Activated naive CD8-positive, alpha-beta T cell treated with anti-CD3 and anti-CD28 coated beads, Interleukin-2, amount 10 ng/mL, durations not matched to agents 7 days and 5 days (primary cell): Measurements from ENCODE around the gene PRDX2. TPM values are rescaled to one million over a fixed set of nuclear protein-coding genes. Genes with fewer than 3 reads are reported as not detected.
A peak's percentile ranks its signal among the peaks of the same experiment; 100 is the strongest.

Experiments
- ATAC-seq: fragments of 150-1000 bp; cut with Tn5 transposase; one replicate; pipeline ENCODE4 v1.10.0; 2021; ENCODE audit warnings: low read depth, moderate library complexity
- POLR2A ChIA-PET: fragments of 350-600 bp; sonication (Branson Sonifier 250); formaldehyde crosslinking; loops from one replicate; lab custom pipeline; 2021; ENCODE audit warnings: antibody characterized with exemption; lab: Charles Lee
- DNase-seq: peaks from one replicate; pipeline ENCODE4 v3.0.0; 2021
- H3K27ac Mint-ChIP-seq: one replicate; pipeline ENCODE4 v1.8.0; 2022; ENCODE audit warnings: mild to moderate bottlenecking, mixed read lengths
- H3K27me3 Mint-ChIP-seq: one replicate; pipeline ENCODE4 v1.8.0; 2022; ENCODE audit warnings: mild to moderate bottlenecking, moderate library complexity, mixed read lengths
- H3K36me3 Mint-ChIP-seq: one replicate; pipeline ENCODE4 v1.8.0; 2021; ENCODE audit warnings: mild to moderate bottlenecking, mixed read lengths
- H3K4me1 Mint-ChIP-seq: one replicate; pipeline ENCODE4 v1.8.0; 2021; ENCODE audit warnings: mixed read lengths
- H3K4me3 Mint-ChIP-seq: one replicate; pipeline ENCODE4 v1.8.0; 2022; ENCODE audit warnings: mild to moderate bottlenecking, moderate library complexity, mixed read lengths
- H3K9me3 Mint-ChIP-seq: one replicate; pipeline ENCODE4 v1.8.0; 2021; ENCODE audit warnings: mixed read lengths
- total RNA-seq, 2 experiments: library from RNA; stranded (reverse); gene quantifications; one replicate each; pipeline ENCODE4 v1.2.3, GENCODE V29; 2021

Gene PRDX2
- total RNA-seq, 2 experiments from 2014 or later, result 170 to 181 TPM

GRCh38 chr19:12788042-12788681 lies 13.4 kb downstream of the PRDX2 start:
- H3K27me3 Mint-ChIP-seq, result no peaks in the 10 kb centered on the region
- ATAC-seq (no peak), DNase-seq (no peak)
- no peaks in the 10 kb centered on the region for H3K9me3 Mint-ChIP-seq
- no peak overlapping the region for H3K4me3 Mint-ChIP-seq
- H3K36me3 Mint-ChIP-seq, result no peaks in the 10 kb centered on the region
- POLR2A ChIA-PET, result interaction anchor here (3.4 kb wide), 1 partner anchor 10 kb away, joined by 31 read pairs; no protein-coding TSS in a partner anchor
- peaks cover 23% of the 10 kb centered on the region for H3K4me1 Mint-ChIP-seq
- H3K27ac Mint-ChIP-seq, result peak overlapping the region; percentile 50

DNA sequence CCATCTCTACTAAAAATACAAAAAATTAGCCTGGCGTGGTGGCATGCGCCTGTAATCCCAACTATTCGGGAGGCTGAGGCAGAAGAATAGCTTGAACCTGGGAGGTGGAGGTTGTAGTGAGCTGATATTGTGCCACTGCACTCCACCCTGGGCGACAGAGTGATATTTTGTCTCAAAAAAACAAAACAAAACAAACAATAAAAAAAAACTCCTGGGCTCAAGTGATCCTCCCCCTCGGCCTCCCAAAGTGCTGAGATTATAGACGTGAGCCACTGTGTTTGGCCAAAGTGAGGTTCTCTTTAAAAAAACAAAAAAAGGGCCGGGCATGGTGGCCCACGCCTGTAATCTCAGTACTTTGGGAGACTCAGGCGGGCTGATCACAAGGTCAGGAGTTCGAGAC lies 14.1 kb downstream of the PRDX2 start:
- ATAC-seq, result no peak
- no peaks in the 10 kb centered on the region for H3K27me3 Mint-ChIP-seq
- POLR2A ChIA-PET, result interaction anchor here (3.4 kb wide), 1 partner anchor 10 kb away, joined by 31 read pairs; no protein-coding TSS in a partner anchor
- no peaks in the 10 kb centered on the region for H3K9me3 Mint-ChIP-seq
- no peaks in the 10 kb centered on the region for H3K36me3 Mint-ChIP-seq
- peaks cover 23% of the 10 kb centered on the region for H3K4me1 Mint-ChIP-seq
- H3K27ac Mint-ChIP-seq, result no peak overlapping the region
- no peak for DNase-seq
- no peak overlapping the region for H3K4me3 Mint-ChIP-seq

- peaks cover 25% of the 10 kb centered on the region for H3K4me1 Mint-ChIP-seq
- no peak for ATAC-seq
- H3K27ac Mint-ChIP-seq, result no peak overlapping the region
- no peaks in the 10 kb centered on the region for H3K27me3 Mint-ChIP-seq
- no peaks in the 10 kb centered on the region for H3K36me3 Mint-ChIP-seq
- no peak overlapping the region for H3K4me3 Mint-ChIP-seq
- DNase-seq, result no peak
- POLR2A ChIA-PET, result interaction anchor here (3.4 kb wide), 1 partner anchor 9 kb away, joined by 31 read pairs; no protein-coding TSS in a partner anchor
- H3K9me3 Mint-ChIP-seq, result no peaks in the 10 kb centered on the region
Observed at GRCh38 chr19:12786952-12787351, 14.6 kb downstream of the PRDX2 start.

DNA sequence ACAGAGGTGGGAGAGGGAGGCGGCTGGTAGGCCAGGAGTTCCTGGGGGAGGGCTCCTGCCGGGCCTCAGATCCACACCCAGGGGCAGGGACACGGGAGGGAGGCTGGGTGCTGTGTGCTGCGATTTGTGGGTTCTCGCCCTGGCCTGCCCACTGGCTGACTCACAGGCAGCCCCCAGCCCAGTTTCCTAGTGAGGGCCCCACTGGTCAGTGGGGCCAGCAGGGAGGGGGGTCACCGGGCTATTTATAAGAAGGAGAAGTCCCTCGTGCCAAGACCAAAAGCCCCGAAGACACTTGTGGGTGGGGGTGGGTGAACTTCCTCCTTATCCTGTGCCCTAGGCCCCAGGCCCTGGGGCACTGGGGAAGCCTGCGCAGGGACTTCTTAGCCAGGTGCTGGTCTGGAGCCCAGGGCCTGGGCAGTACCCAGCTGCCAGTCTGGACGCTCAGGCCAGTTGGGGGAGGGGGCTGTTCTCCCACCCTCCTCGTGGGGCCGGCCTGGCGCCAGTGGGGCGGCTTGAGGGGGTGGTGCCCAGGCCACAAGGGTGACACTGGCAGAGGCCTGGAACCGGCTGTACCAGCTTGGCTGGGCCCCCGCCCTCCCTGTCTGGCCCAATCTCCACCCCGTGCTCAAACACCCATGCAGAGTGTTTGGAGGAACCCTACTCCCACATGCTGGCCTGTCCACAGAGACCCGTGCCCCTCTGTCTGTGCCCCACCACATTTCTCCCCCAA lies 15.3 kb downstream of the PRDX2 start:
- Mint-ChIP-seq H3K36me3 (no peaks in the 10 kb centered on the region), H3K27me3 (no peaks in the 10 kb centered on the region), H3K4me3 (peak overlapping the region; percentile 28), H3K9me3 (no peaks in the 10 kb centered on the region), H3K27ac (peak overlapping the region; percentile 21), H3K4me1 (peaks cover 30% of the 10 kb centered on the region)
- ATAC-seq (no peak), DNase-seq (peak; percentile 46)
- POLR2A ChIA-PET, result interaction anchor here (3.4 kb wide), 1 partner anchor 9 kb away, joined by 31 read pairs; no protein-coding TSS in a partner anchor

DNA sequence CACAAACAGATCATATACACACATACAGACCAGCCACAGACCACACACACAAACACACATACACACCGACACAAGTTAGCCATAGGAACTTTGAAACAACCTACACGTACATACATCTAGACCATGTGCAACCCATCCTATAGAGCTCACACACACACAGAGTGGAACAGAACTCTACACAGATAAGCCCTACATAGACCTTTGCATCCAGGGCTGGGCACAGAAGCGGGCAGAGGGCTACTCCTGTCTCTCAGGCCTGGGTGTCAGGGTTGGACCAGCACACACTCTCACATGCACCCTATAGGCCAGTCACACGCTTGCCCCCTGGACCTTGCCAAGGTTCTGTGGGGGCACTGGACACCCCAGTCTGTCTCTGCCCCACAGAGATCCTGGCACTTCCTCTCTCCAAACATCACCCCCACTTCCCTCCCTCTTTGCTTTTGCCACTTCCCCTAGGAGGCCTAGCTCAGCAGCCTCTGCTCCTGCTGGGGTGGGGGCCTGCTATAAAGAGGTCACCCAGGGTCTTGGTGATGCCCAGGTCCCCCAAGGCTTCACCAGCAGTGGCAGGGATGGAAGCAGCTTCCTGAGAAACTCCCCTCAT lies 16.1 kb downstream of the PRDX2 start:
- no peak overlapping the region for H3K4me3 Mint-ChIP-seq
- no peaks in the 10 kb centered on the region for H3K27me3 Mint-ChIP-seq
- ATAC-seq (no peak), DNase-seq (peak; percentile 44)
- no peaks in the 10 kb centered on the region for H3K9me3 Mint-ChIP-seq
- POLR2A ChIA-PET, result no interaction called here
- H3K4me1 Mint-ChIP-seq, result peaks cover 24% of the 10 kb centered on the region
- no peak overlapping the region for H3K27ac Mint-ChIP-seq
- H3K36me3 Mint-ChIP-seq, result no peaks in the 10 kb centered on the region

GRCh38 chr19:12784871-12785430 lies 16.6 kb downstream of the PRDX2 start:
- no peak overlapping the region for H3K4me3 Mint-ChIP-seq
- no peaks in the 10 kb centered on the region for H3K27me3 Mint-ChIP-seq
- H3K9me3 Mint-ChIP-seq, result no peaks in the 10 kb centered on the region
- POLR2A ChIA-PET, result no interaction called here
- peak; percentile 52 for DNase-seq
- peaks cover 22% of the 10 kb centered on the region for H3K4me1 Mint-ChIP-seq
- ATAC-seq, result no peak
- no peaks in the 10 kb centered on the region for H3K36me3 Mint-ChIP-seq
- no peak overlapping the region for H3K27ac Mint-ChIP-seq

- Mint-ChIP-seq H3K27ac (no peak overlapping the region), H3K36me3 (no peaks in the 10 kb centered on the region), H3K4me1 (peaks cover 24% of the 10 kb centered on the region), H3K27me3 (no peaks in the 10 kb centered on the region), H3K4me3 (no peak overlapping the region), H3K9me3 (no peaks in the 10 kb centered on the region)
- POLR2A ChIA-PET, result no interaction called here
- ATAC-seq (peak; percentile 11), DNase-seq (no peak)
Observed at GRCh38 chr19:12784394-12784870, 17.2 kb downstream of the PRDX2 start.

GRCh38 chr19:12783849-12784393 lies 17.7 kb downstream of the PRDX2 start:
- POLR2A ChIA-PET, result interaction anchor here (8.6 kb wide), 1 partner anchor 11 kb away, joined by 361 read pairs; the partner anchor contains the start of gene JUNB
- no peak for DNase-seq
- no peak for ATAC-seq
- H3K27me3 Mint-ChIP-seq, result no peaks in the 10 kb centered on the region
- no peaks in the 10 kb centered on the region for H3K36me3 Mint-ChIP-seq
- peak overlapping the region; percentile 81 for H3K27ac Mint-ChIP-seq
- peaks cover 24% of the 10 kb centered on the region for H3K4me1 Mint-ChIP-seq
- no peaks in the 10 kb centered on the region for H3K9me3 Mint-ChIP-seq
- H3K4me3 Mint-ChIP-seq, result no peak overlapping the region

DNA sequence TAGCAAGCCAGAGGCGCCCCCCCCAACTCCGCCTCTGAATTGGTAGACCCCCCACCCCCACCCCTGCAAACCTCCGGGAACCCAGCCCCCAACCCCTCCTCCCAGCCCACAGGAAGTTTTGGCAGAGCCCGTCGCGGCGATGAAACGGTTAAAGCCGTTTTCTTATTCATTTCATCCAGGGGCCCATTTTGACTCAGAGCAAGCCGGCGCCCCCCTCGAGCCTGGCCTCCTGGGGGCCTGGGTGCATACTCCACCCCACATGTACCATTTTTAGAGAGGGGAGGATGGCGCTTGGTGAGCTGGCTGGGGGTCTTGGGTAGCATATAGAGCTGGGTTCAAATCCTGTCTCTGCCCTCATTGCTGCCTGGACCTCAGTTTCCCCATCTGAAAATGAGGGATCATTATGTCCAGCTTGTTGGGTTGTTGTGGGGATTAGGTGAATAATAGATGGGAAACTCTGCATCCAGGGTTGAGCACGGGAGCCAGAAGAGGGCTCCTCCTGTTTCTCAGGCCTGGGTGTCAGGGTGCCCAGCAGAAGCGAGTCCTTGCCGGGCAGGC lies 18.2 kb downstream of the PRDX2 start:
- Mint-ChIP-seq H3K4me1 (peaks cover 26% of the 10 kb centered on the region), H3K4me3 (peak overlapping the region; percentile 96), H3K36me3 (no peaks in the 10 kb centered on the region), H3K9me3 (no peaks in the 10 kb centered on the region), H3K27me3 (no peaks in the 10 kb centered on the region), H3K27ac (peak overlapping the region; percentile 81)
- POLR2A ChIA-PET, result interaction anchor here (0.6 to 8.6 kb wide), 3 partner anchors 12 to 46 kb away, joined by 3 to 361 read pairs (median 4); partner anchors contain the start of genes GET3, JUNB and RNASEH2A
- peak; percentile 59 for DNase-seq
- no peak for ATAC-seq

DNA sequence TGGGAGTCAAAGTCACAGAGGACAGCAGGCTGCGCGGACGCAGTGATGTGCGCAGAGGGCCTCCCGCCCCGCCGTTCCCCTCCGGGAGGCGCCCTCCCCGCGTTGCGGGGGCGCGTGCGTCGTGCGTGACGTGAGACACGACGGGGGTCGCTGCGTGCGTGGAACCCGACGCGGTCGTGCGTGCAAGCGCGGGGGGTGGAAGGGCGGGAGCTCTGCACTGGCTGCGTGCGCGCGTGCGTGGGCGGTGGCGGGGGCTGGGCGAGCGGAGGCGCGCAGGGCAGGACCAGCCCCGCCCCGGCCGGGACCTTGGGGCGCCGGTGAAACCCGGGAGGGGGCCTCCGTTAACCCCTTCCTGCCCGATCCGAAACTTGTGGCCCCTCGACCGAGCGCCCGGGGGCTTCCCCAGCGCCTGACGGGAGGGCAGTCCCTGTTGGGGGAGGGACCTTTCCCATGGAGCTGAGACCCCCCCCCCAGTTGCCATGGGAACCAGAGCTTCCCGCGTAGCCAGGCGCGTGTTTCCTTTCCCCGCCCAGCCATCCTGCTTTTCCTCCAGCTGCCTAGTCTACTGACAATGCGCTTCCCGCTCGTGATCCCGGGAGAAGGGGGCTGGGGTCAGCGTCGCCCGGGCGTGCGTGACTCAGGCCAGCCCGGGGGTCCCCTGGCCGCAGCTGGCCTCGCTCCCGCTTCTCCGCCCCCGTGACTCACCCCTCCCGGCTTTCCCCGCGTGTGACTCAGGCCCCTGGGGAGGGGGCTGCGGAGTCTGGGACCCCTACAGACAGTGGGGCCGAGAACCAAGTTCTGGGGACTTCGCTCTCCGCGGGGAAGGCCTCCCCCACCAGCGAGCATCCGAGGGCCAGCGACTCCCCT lies 18.9 kb downstream of the PRDX2 start:
- peaks cover 26% of the 10 kb centered on the region for H3K4me1 Mint-ChIP-seq
- H3K36me3 Mint-ChIP-seq, result no peaks in the 10 kb centered on the region
- peak overlapping the region; percentile 99 for H3K27ac Mint-ChIP-seq
- DNase-seq (peak; percentile 90), ATAC-seq (peak; percentile 54)
- H3K27me3 Mint-ChIP-seq, result no peaks in the 10 kb centered on the region
- POLR2A ChIA-PET, result interaction anchor here (0.6 to 8.6 kb wide), 7 partner anchors 12 to 54 kb away, joined by 3 to 361 read pairs (median 3); partner anchors contain the start of genes GET3, JUNB, RNASEH2A and THSD8
- no peaks in the 10 kb centered on the region for H3K9me3 Mint-ChIP-seq
- H3K4me3 Mint-ChIP-seq, result peak overlapping the region; percentile 96

DNA sequence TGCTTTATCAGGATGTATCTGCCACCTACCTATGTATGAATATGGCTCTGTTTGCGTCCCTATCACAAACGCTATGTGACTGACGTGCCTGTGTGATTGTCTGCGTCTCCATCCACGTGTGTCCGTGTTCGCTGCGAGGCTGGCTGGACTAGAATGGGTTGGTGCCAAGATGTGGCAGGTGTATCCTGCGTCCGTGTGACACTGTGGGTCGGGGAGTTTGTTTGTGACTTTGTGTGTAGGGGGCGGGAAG lies 19.5 kb downstream of the PRDX2 start:
- DNase-seq (no peak), ATAC-seq (no peak)
- H3K27me3 Mint-ChIP-seq, result no peaks in the 10 kb centered on the region
- peaks cover 28% of the 10 kb centered on the region for H3K4me1 Mint-ChIP-seq
- no peaks in the 10 kb centered on the region for H3K9me3 Mint-ChIP-seq
- peak overlapping the region; percentile 96 for H3K4me3 Mint-ChIP-seq
- peak overlapping the region; percentile 99 for H3K27ac Mint-ChIP-seq
- POLR2A ChIA-PET, result interaction anchor here (1.0 to 8.6 kb wide), 5 partner anchors 13 to 54 kb away, joined by 3 to 361 read pairs (median 4); partner anchors contain the start of genes JUNB, RNASEH2A and THSD8
- no peaks in the 10 kb centered on the region for H3K36me3 Mint-ChIP-seq
